Measurements from ENCODE around the gene OR2T6. TPM values are rescaled to one million over a fixed set of nuclear protein-coding genes. Genes with fewer than 3 reads are reported as not detected.

Gene OR2T6
- polyA plus RNA-seq, 3 donors = not detected

DNA sequence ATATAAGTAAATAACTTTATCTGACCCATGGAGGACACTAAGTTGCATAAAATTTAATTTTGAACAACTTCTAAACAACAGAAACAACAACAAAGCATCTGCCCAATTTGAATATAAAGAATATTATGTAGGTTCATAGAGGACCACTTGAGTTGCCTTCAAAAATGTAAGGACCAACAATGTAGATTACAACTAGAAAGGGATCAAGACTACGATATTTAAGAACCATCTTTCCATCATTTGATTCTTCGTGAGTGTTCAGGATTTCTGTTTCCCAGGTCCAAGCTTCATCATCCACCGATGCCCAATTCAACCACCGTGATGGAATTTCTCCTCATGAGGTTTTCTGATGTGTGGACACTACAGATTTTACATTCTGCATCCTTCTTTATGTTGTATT is 27.1 kb upstream of the OR2T6 start, which contains the start of gene OR14C36:
TSS of gene OR14C36 (plus strand) at position 301 of the 400 bp plus-strand sequence. CDS start at position 301, 0 bp downstream.
- Histone ChIP-seq H3K27me3 (ENCODE audit: control insufficient read depth in 2 of 2, insufficient read depth in 2 of 2, low read length in 2 of 2) (no peaks in the 10 kb centered on the region), H3K4me3 (replicated peaks in 1 of 3; ENCODE audit: low read depth in 2 of 3, low read length in 3 of 3) (no peak within 1 kb of the TSS), H3K79me2 (ENCODE audit: insufficient read depth, low read length) (no peaks in the 10 kb centered on the region), H3K9me3 (replicated peaks in 1 of 2; ENCODE audit: control insufficient read depth in 1 of 2, insufficient read depth in 1 of 2, low read length in 2 of 2) (peaks cover 0 to 4% of the 10 kb centered on the region in 2 donors), H2AFZ (ENCODE audit: insufficient read depth, low read depth, low read length, poor library complexity, severe bottlenecking) (no peak within 1 kb of the TSS), H3K36me3 (replicated peaks in 1 of 2; ENCODE audit: control insufficient read depth in 1 of 2, insufficient read depth in 2 of 2, low read length in 2 of 2) (no peaks in the 10 kb centered on the region), H4K20me1 (ENCODE audit: insufficient read depth, low read length) (no peaks in the 10 kb centered on the region), H3K27ac (ENCODE audit: low read depth in 1 of 2, low read length in 2 of 2) (no peak within 1 kb of the TSS), H3K4me1 (ENCODE audit: control insufficient read depth in 1 of 2, insufficient read depth in 2 of 2, low read length in 2 of 2) (no peaks in the 10 kb centered on the region), H3K9ac (ENCODE audit: insufficient read depth, low read length, poor library complexity, severe bottlenecking) (no peak within 1 kb of the TSS), H3K4me2 (replicated peaks; ENCODE audit: extremely low read depth, low read length, poor library complexity, severe bottlenecking) (no peak within 1 kb of the TSS)
- H3K27ac Mint-ChIP-seq = no peak within 1 kb of the TSS
- intact Hi-C loops (cut with micrococcal nuclease) = no loop called here
- DNase-seq = no peak
- no CpG with 5 or more reads among the region's 4 CpGs for WGBS (ENCODE audit: insufficient coverage)
- no peaks in the 10 kb centered on the region for H3K36me3 Mint-ChIP-seq
- H3K27me3 Mint-ChIP-seq (ENCODE audit: low read depth in 3 of 3) = peaks cover 0 to 3% (median 0%) of the 10 kb centered on the region in 3 donors
- H3K4me3 Mint-ChIP-seq = no peak within 1 kb of the TSS
- H3K9me3 Mint-ChIP-seq = peaks cover 0 to 3% (median 0%) of the 10 kb centered on the region in 7 donors
- no peaks in the 10 kb centered on the region for H3K4me1 Mint-ChIP-seq
- TF ChIP-seq CTCF (IDR thresholded peaks at IDR 0.05) = no peak

GRCh38 chr1:248359415-248359814 is 16.1 kb upstream of the OR2T6 start:
- DNase-seq = no peak
- WGBS (ENCODE audit: insufficient coverage) = 0% methylated on average over 1 of the region's 3 CpGs
- H3K27me3 ChIP-seq (ENCODE audit: control insufficient read depth in 2 of 2, insufficient read depth in 2 of 2, low read length in 2 of 2) = no peaks in the 10 kb centered on the region
- H3K36me3 ChIP-seq (replicated peaks in 1 of 2; ENCODE audit: control insufficient read depth in 1 of 2, insufficient read depth in 2 of 2, low read length in 2 of 2) = no peaks in the 10 kb centered on the region
- Mint-ChIP-seq H3K27me3 (ENCODE audit: low read depth in 3 of 3) (peaks cover 0 to 1% (median 0%) of the 10 kb centered on the region in 3 donors), H3K4me1 (no peaks in the 10 kb centered on the region), H3K27ac (no peak overlapping the region), H3K9me3 (peaks cover 0 to 8% (median 0%) of the 10 kb centered on the region in 7 donors), H3K4me3 (no peak overlapping the region), H3K36me3 (no peaks in the 10 kb centered on the region)
- no peak overlapping the region for H2AFZ ChIP-seq (ENCODE audit: insufficient read depth, low read depth, low read length, poor library complexity, severe bottlenecking)
- TF ChIP-seq CTCF (IDR thresholded peaks at IDR 0.05) = no peak
- intact Hi-C loops (cut with micrococcal nuclease) = no loop called here
- H3K4me1 ChIP-seq (ENCODE audit: control insufficient read depth in 1 of 2, insufficient read depth in 2 of 2, low read length in 2 of 2) = no peaks in the 10 kb centered on the region
- no peaks in the 10 kb centered on the region for H3K79me2 ChIP-seq (ENCODE audit: insufficient read depth, low read length)
- H3K27ac ChIP-seq (ENCODE audit: low read depth in 1 of 2, low read length in 2 of 2) = no peak overlapping the region
- no peaks in the 10 kb centered on the region for H4K20me1 ChIP-seq (ENCODE audit: insufficient read depth, low read length)
- no peak overlapping the region for H3K4me3 ChIP-seq (replicated peaks in 1 of 3; ENCODE audit: low read depth in 2 of 3, low read length in 3 of 3)
- H3K9me3 ChIP-seq (replicated peaks in 1 of 2; ENCODE audit: control insufficient read depth in 1 of 2, insufficient read depth in 1 of 2, low read length in 2 of 2) = no peaks in the 10 kb centered on the region
- H3K9ac ChIP-seq (ENCODE audit: insufficient read depth, low read length, poor library complexity, severe bottlenecking) = no peak overlapping the region
- no peak overlapping the region for H3K4me2 ChIP-seq (replicated peaks; ENCODE audit: extremely low read depth, low read length, poor library complexity, severe bottlenecking)

All from CD14-positive monocyte (primary cell).